K562 (cell line): ENCODE results near the gene TTC4. TPM values are rescaled to one million over a fixed set of nuclear protein-coding genes. Genes with fewer than 3 reads are reported as not detected.

Source experiments
- ARNT ChIP-seq, 2 experiments: fragments of 450-650 bp; IDR thresholded peaks; 2 replicates each; pipeline ENCODE4 v1.6.1; 2016; ENCODE audit warnings: mild to moderate bottlenecking in 1 of 2
- CHD1 ChIP-seq: fragments of 200-600 bp; sonication (generic); IDR thresholded peaks from one replicate; pipeline ENCODE4 v1.6.1; 2012; ENCODE audit warnings: mild to moderate bottlenecking, moderate library complexity, low read length, inconsistent platforms
- ELF2 ChIP-seq: fragments of 250-450 bp; sonication (Bioruptor Pico); IDR thresholded peaks from 2 replicates; pipeline ENCODE4 v1.5.0; 2021; ENCODE audit warnings: mild to moderate bottlenecking
- MYNN ChIP-seq, 2 experiments: sonication (generic); formaldehyde crosslinking in 1 of 2; IDR thresholded peaks; 2 replicates each; pipeline versions ENCODE4 v1.5.0 to v1.6.1; 2016 to 2020; ENCODE audit warnings: antibody characterized with exemption in 1 of 2, missing genetic modification reagents in 1 of 2
- NR1H2 ChIP-seq: sonication (generic); formaldehyde crosslinking; IDR thresholded peaks from 2 replicates; pipeline ENCODE4 v1.4.0; 2020; ENCODE audit warnings: mild to moderate bottlenecking, missing genetic modification reagents
- NR2C2 ChIP-seq, 2 experiments: fragments of 200-800 bp in 1 of 2; sonication (Bioruptor generic) in 1 of 2; sonication (generic) in 1 of 2; formaldehyde crosslinking in 1 of 2; IDR thresholded peaks; 2 replicates each; pipeline versions ENCODE4 v1.6.1 to v1.8.0; 2016 to 2022; ENCODE audit warnings: mild to moderate bottlenecking in 1 of 2, missing compliant biosample characterization in 1 of 2, missing genetic modification characterization in 1 of 2, missing genetic modification reagents in 1 of 2
- NUFIP1 ChIP-seq: fragments of 450-650 bp; IDR thresholded peaks from 2 replicates; pipeline ENCODE4 v1.6.1; 2018; ENCODE audit not compliant: partially characterized antibody
- RNF2 ChIP-seq: sonication (generic); IDR thresholded peaks from 2 replicates; pipeline ENCODE4 v1.6.1; 2016
- TARDBP ChIP-seq: fragments of 450-650 bp; IDR thresholded peaks from 2 replicates; pipeline ENCODE4 v1.6.1; 2016
- ZNF507 ChIP-seq: conservative IDR thresholded peaks from 2 replicates; pipeline ENCODE4 v1.6.1; 2017; ENCODE audit warnings: missing genetic modification characterization, missing compliant biosample characterization
- ZNF668 ChIP-seq: fragments of 250-450 bp; sonication (Bioruptor Pico); IDR thresholded peaks from 2 replicates; pipeline ENCODE4 v1.8.0; 2022; ENCODE audit warnings: mild to moderate bottlenecking, inconsistent platforms
- polyA plus RNA-seq, 8 experiments: library from polyadenylated mRNA; depleted of rRNA in 4 of 8; stranded (reverse) in 5 of 8; unstranded in 3 of 8; fragments of >200 nt; fragmentation: Nextera tagmentation in 2 of 8; fragmentation: Illumina TruSeq in 1 of 8; extraction: Ambion mirVana in 2 of 8; extraction: Trizol in 1 of 8; gene quantifications; 2 replicates each; pipeline versions ENCODE4 v1.2.1 to v1.2.3, GENCODE V29; 2011 to 2014; ENCODE audit warnings: inconsistent platforms in 1 of 8, missing spikeins in 1 of 8
- total RNA-seq, 7 experiments: library from RNA; depleted of rRNA in 6 of 7; stranded (reverse); fragments of >200 nt in 6 of 7; fragmentation: Illumina TruSeq in 2 of 7; extraction: Trizol in 2 of 7; gene quantifications; 2 replicates each; pipeline versions ENCODE4 v1.2.1 to v1.2.3, GENCODE V29; 2011 to 2021; ENCODE audit warnings: low replicate concordance in 1 of 7
- TF ChIP-seq, protein P1 (sequence below), 2 experiments: fragments of 450-650 bp; IDR thresholded peaks; 2 replicates each; pipeline ENCODE4 v1.6.1; 2016; ENCODE audit warnings: mild to moderate bottlenecking in 2 of 2, borderline replicate concordance in 1 of 2, low read depth in 1 of 2, moderate library complexity in 1 of 2
- TF ChIP-seq, protein P2 (sequence below): sonication (generic); formaldehyde crosslinking; IDR thresholded peaks from 2 replicates; pipeline ENCODE4 v1.8.1; 2023; ENCODE audit warnings: missing genetic modification reagents, mild to moderate bottlenecking, borderline replicate concordance

The TTC4 gene
- total and polyA plus RNA-seq, 9 of the 15 experiments (the other 6 are each of a cell fraction or from before 2014, with no cell fraction given) = 36.3 to 111 (median 54.1) TPM

DNA sequence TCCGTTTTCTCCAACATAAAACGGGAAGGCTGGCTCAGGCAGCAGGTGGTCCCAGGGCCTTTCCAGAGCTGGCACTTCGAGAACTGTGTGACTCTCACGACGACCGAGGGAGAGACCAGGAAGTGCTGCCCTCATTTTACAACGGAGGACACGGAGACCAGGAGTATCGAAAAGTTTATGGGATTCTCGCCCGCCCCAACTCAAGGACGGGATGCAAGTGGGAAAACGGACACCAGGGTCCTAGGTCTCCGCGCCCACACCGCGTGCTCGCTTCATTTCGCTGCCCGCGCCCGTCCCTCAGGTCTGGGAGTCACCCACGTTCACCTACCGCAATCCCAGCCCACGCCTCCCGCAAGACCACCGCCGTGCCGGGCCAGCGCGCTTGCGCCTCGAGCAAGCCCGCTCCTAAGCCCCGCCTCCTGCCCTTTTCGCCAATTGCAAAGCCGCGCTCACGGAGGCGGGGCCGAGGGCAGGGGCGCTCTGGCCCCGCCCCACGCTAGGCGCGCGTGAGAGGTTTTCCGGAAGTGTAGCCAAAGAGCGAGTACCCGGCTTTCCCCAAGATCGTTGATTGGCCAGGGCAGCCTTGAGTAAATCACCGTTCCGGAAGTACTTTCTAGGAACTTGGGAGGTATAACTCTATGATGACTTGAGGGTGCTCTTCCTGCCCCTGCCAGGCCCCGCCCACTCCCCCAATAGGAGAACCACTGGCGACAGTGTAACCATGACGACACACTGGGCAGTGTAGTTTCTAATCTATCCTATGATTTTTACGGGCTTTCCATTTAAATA is 48.7 kb downstream of the TTC4 start, which contains the start of gene PARS2 (continued):
- TF ChIP-seq, protein P1, sequence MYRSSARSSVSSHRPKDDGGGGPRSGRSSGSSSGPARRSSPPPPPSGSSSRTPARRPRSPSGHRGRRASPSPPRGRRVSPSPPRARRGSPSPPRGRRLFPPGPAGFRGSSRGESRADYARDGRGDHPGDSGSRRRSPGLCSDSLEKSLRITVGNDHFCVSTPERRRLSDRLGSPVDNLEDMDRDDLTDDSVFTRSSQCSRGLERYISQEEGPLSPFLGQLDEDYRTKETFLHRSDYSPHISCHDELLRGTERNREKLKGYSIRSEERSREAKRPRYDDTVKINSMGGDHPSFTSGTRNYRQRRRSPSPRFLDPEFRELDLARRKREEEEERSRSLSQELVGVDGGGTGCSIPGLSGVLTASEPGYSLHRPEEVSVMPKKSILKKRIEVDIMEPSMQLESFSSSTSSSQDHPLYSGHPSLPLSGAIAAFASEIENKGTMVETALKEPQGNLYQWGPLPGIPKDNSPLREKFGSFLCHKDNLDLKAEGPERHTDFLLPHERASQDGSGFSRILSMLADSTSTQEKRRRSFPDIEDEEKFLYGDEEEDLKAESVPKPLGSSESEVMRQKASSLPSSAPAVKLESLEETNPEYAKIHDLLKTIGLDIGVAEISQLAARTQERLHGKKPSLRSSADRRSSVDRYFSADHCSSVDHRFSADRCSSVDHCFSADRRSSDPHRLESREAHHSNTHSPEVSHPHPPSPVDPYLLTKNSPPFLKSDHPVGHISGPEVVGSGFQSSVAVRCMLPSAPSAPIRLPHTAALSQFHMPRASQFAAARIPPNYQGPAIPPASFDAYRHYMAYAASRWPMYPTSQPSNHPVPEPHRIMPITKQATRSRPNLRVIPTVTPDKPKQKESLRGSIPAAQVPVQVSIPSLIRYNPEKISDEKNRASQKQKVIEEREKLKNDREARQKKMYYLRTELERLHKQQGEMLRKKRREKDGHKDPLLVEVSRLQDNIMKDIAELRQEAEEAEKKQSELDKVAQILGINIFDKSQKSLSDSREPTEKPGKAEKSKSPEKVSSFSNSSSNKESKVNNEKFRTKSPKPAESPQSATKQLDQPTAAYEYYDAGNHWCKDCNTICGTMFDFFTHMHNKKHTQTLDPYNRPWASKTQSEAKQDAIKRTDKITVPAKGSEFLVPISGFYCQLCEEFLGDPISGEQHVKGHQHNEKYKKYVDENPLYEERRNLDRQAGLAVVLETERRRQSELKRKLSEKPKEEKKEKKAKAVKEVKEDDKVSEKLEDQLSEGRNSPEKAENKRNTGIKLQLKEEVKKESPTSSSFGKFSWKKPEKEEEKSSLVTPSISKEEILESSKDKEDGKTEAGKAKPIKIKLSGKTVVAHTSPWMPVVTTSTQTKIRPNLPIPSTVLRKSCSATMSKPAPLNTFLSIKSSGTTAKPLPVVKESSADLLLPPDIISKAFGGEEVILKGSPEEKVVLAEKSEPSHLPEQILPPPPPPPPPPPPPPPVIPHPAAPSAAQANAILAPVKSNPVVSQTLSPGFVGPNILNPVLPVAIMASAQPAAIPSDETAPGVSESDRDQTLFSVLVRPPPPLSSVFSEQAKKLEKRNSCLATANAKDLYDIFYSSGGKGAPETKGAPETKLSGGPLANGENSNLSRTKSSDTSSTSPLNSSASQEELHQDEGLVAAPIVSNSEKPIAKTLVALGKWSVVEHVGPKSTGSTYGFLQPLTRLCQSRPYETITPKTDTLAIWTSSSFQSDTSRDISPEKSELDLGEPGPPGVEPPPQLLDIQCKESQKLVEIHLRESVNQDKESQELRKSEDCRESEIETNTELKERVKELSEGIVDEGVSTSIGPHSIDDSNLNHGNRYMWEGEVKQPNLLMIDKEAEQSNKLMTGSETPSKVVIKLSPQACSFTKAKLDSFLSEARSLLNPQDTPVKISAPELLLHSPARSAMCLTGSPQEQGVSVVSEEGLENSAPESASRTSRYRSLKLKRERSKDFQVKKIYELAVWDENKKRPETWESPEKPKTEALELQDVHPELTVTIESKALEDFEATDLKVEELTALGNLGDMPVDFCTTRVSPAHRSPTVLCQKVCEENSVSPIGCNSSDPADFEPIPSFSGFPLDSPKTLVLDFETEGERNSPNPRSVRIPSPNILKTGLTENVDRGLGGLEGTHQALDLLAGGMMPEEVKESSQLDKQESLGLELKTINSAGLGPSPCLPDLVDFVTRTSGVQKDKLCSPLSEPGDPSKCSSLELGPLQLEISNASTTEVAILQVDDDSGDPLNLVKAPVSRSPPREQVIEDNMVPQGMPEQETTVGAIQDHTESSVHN (IDR thresholded peaks at IDR 0.05; ENCODE audit: borderline replicate concordance in 1 of 2, low read depth in 1 of 2) = no peak
- TF ChIP-seq NR1H2 (CRISPR knock-in tag) (no peak), ELF2 (CRISPR knock-in tag) (0 out of 2 replicates have a peak, but pooled peaks have one; percentile 72), CHD1 (peak; percentile 80), NUFIP1 (no peak), ZNF668 (CRISPR knock-in tag) (no peak), MYNN (IDR thresholded peaks at IDR 0.05) (peak; percentile 72; the same call in 1 of the 2 replicates), MYNN (CRISPR knock-in tag; IDR thresholded peaks at IDR 0.05) (no peak), ZNF507 (tag) (no peak), TARDBP (peak; percentile 21; the same call in 1 of the 2 replicates), RNF2 (no peak; the same call in 1 of the 2 replicates), NR2C2 (CRISPR knock-in tag; IDR thresholded peaks at IDR 0.05) (peak; percentile 51; the same call in 1 of the 2 replicates), NR2C2 (tag; IDR thresholded peaks at IDR 0.05) (peak; percentile 91), ARNT (IDR thresholded peaks at IDR 0.05) (no peak)
- TF ChIP-seq, protein P2, sequence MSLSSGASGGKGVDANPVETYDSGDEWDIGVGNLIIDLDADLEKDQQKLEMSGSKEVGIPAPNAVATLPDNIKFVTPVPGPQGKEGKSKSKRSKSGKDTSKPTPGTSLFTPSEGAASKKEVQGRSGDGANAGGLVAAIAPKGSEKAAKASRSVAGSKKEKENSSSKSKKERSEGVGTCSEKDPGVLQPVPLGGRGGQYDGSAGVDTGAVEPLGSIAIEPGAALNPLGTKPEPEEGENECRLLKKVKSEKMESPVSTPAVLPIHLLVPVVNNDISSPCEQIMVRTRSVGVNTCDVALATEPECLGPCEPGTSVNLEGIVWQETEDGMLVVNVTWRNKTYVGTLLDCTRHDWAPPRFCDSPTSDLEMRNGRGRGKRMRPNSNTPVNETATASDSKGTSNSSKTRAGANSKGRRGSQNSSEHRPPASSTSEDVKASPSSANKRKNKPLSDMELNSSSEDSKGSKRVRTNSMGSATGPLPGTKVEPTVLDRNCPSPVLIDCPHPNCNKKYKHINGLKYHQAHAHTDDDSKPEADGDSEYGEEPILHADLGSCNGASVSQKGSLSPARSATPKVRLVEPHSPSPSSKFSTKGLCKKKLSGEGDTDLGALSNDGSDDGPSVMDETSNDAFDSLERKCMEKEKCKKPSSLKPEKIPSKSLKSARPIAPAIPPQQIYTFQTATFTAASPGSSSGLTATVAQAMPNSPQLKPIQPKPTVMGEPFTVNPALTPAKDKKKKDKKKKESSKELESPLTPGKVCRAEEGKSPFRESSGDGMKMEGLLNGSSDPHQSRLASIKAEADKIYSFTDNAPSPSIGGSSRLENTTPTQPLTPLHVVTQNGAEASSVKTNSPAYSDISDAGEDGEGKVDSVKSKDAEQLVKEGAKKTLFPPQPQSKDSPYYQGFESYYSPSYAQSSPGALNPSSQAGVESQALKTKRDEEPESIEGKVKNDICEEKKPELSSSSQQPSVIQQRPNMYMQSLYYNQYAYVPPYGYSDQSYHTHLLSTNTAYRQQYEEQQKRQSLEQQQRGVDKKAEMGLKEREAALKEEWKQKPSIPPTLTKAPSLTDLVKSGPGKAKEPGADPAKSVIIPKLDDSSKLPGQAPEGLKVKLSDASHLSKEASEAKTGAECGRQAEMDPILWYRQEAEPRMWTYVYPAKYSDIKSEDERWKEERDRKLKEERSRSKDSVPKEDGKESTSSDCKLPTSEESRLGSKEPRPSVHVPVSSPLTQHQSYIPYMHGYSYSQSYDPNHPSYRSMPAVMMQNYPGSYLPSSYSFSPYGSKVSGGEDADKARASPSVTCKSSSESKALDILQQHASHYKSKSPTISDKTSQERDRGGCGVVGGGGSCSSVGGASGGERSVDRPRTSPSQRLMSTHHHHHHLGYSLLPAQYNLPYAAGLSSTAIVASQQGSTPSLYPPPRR = no peak
